HepG2 (cell line): ENCODE results near the gene CLEC16A. TPM values are rescaled to one million over a fixed set of nuclear protein-coding genes. Genes with fewer than 3 reads are reported as not detected.

Source experiments
- E2F2 ChIP-seq: sonication (generic); formaldehyde crosslinking; IDR thresholded peaks from 2 replicates; pipeline ENCODE4 v1.4.0; 2020; ENCODE audit warnings: missing genetic modification reagents, borderline replicate concordance
- FOXK2 ChIP-seq: fragments of 450-650 bp; IDR thresholded peaks from 2 replicates; pipeline ENCODE4 v1.6.1; 2016
- HOXA9 ChIP-seq: sonication (generic); formaldehyde crosslinking; IDR thresholded peaks from 2 replicates; pipeline ENCODE4 v1.8.1; 2022; ENCODE audit warnings: missing genetic modification reagents, mild to moderate bottlenecking, moderate library complexity, borderline replicate concordance
- MTA1 ChIP-seq: sonication (generic); formaldehyde crosslinking; IDR thresholded peaks from 2 replicates; pipeline ENCODE4 v1.4.0; 2020; ENCODE audit warnings: missing genetic modification reagents, mild to moderate bottlenecking, borderline replicate concordance
- MZF1 ChIP-seq: sonication (generic); formaldehyde crosslinking; IDR thresholded peaks from 2 replicates; pipeline ENCODE4 v1.8.1; 2023; ENCODE audit warnings: mild to moderate bottlenecking, missing genetic modification reagents, borderline replicate concordance
- NFIC ChIP-seq: IDR thresholded peaks from 2 replicates; pipeline ENCODE4 v1.6.1; 2012; ENCODE audit warnings: mild to moderate bottlenecking, low read length, inconsistent platforms
- NR1H2 ChIP-seq: sonication (generic); formaldehyde crosslinking; IDR thresholded peaks from 2 replicates; pipeline ENCODE4 v1.8.1; 2022; ENCODE audit warnings: low read depth, missing genetic modification reagents, borderline replicate concordance
- POLR2A ChIP-seq, 2 experiments: IDR thresholded peaks; 2 replicates each; pipeline ENCODE4 v1.6.1; 2011; ENCODE audit warnings: low read depth in 2 of 2, low read length in 2 of 2, mild to moderate bottlenecking in 1 of 2, moderate library complexity in 1 of 2; ENCODE audit not compliant: insufficient read depth in 1 of 2
- PRMT3 ChIP-seq: sonication (generic); formaldehyde crosslinking; IDR thresholded peaks from 2 replicates; pipeline ENCODE4 v1.8.1; 2022; ENCODE audit warnings: low read depth, mild to moderate bottlenecking, moderate library complexity, missing genetic modification reagents, borderline replicate concordance
- RXRB ChIP-seq: IDR thresholded peaks from 2 replicates; pipeline ENCODE4 v1.6.1; 2016; ENCODE audit warnings: borderline replicate concordance, missing genetic modification reagents, missing compliant biosample characterization
- XBP1 ChIP-seq: sonication (generic); formaldehyde crosslinking; IDR thresholded peaks from 2 replicates; pipeline ENCODE4 v1.5.0; 2020; ENCODE audit warnings: missing genetic modification reagents
- ZNF253 ChIP-seq: sonication (generic); formaldehyde crosslinking; IDR thresholded peaks from 2 replicates; pipeline ENCODE4 v1.8.0; 2022; ENCODE audit warnings: mild to moderate bottlenecking, missing genetic modification reagents, borderline replicate concordance
- ZNF326 ChIP-seq: sonication (generic); formaldehyde crosslinking; IDR thresholded peaks from 2 replicates; pipeline ENCODE4 v1.4.0; 2020; ENCODE audit warnings: missing genetic modification reagents, borderline replicate concordance
- ZNF496 ChIP-seq: sonication (generic); formaldehyde crosslinking; IDR thresholded peaks from 2 replicates; pipeline ENCODE4 v1.8.1; 2023; ENCODE audit warnings: mild to moderate bottlenecking, moderate library complexity, missing genetic modification reagents; ENCODE audit not compliant: insufficient replicate concordance
- ZNF503 ChIP-seq: sonication (generic); formaldehyde crosslinking; IDR thresholded peaks from 2 replicates; pipeline ENCODE4 v1.4.0; 2020; ENCODE audit warnings: missing genetic modification reagents
- ZNF572 ChIP-seq: sonication (generic); formaldehyde crosslinking; IDR thresholded peaks from 2 replicates; pipeline ENCODE4 v1.5.1; 2020; ENCODE audit warnings: mild to moderate bottlenecking, missing genetic modification reagents
- polyA plus RNA-seq, 8 experiments: library from polyadenylated mRNA; depleted of rRNA in 3 of 8; stranded (reverse) in 7 of 8; unstranded in 1 of 8; fragments of >200 nt; fragmentation: Illumina TruSeq in 4 of 8; extraction: Trizol in 4 of 8; gene quantifications; 2 replicates each; pipeline versions ENCODE4 v1.2.1 to v1.2.3, GENCODE V29; 2011 to 2016; ENCODE audit warnings: low read depth in 4 of 8, missing spikeins in 1 of 8, mixed read lengths in 1 of 8; ENCODE audit not compliant: insufficient read depth in 1 of 8
- total RNA-seq, 5 experiments: library from RNA; depleted of rRNA; stranded (reverse); fragments of >200 nt; fragmentation: Illumina TruSeq; extraction: Trizol; gene quantifications; 2 replicates each; pipeline ENCODE4 v1.2.3, GENCODE V29; 2016; ENCODE audit warnings: low read depth in 1 of 5
- TF ChIP-seq, protein P1 (sequence below): sonication (generic); formaldehyde crosslinking; IDR thresholded peaks from 2 replicates; pipeline ENCODE4 v1.4.0; 2020; ENCODE audit warnings: missing genetic modification reagents
- TF ChIP-seq, protein P2 (sequence below): sonication (generic); formaldehyde crosslinking; conservative IDR thresholded peaks from 2 replicates; pipeline ENCODE4 v1.8.0; 2022; ENCODE audit warnings: low read depth, missing genetic modification reagents
- TF ChIP-seq, protein P3 (sequence below): sonication (generic); formaldehyde crosslinking; IDR thresholded peaks from 2 replicates; pipeline ENCODE4 v1.5.0; 2020; ENCODE audit warnings: missing genetic modification reagents
- TF ChIP-seq, protein P4 (sequence below): sonication (generic); formaldehyde crosslinking; IDR thresholded peaks from 2 replicates; pipeline ENCODE4 v1.8.1; 2023; ENCODE audit warnings: mild to moderate bottlenecking, missing genetic modification reagents

CLEC16A gene
- total and polyA plus RNA-seq, 2 of the 13 experiments (the other 11 are each of a cell fraction or from before 2014, with no cell fraction given), result 8.5 to 10.3 TPM

GRCh38 chr16:10895053-10895946 is 49.1 kb upstream of the CLEC16A start (continued):
- TF ChIP-seq, protein P1, sequence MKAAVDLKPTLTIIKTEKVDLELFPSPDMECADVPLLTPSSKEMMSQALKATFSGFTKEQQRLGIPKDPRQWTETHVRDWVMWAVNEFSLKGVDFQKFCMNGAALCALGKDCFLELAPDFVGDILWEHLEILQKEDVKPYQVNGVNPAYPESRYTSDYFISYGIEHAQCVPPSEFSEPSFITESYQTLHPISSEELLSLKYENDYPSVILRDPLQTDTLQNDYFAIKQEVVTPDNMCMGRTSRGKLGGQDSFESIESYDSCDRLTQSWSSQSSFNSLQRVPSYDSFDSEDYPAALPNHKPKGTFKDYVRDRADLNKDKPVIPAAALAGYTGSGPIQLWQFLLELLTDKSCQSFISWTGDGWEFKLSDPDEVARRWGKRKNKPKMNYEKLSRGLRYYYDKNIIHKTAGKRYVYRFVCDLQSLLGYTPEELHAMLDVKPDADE (CRISPR knock-in tag), result 0 out of 2 replicates have a peak, but pooled peaks have one; percentile 63
- TF ChIP-seq ZNF572 (CRISPR knock-in tag), result no peak
- peak; percentile 94 for TF ChIP-seq XBP1 (CRISPR knock-in tag)
- TF ChIP-seq, protein P2, sequence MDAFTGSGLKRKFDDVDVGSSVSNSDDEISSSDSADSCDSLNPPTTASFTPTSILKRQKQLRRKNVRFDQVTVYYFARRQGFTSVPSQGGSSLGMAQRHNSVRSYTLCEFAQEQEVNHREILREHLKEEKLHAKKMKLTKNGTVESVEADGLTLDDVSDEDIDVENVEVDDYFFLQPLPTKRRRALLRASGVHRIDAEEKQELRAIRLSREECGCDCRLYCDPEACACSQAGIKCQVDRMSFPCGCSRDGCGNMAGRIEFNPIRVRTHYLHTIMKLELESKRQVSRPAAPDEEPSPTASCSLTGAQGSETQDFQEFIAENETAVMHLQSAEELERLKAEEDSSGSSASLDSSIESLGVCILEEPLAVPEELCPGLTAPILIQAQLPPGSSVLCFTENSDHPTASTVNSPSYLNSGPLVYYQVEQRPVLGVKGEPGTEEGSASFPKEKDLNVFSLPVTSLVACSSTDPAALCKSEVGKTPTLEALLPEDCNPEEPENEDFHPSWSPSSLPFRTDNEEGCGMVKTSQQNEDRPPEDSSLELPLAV (CRISPR knock-in tag), result peak; percentile 82; the same call in 1 of the 2 replicates
- no peak for TF ChIP-seq ZNF496 (CRISPR knock-in tag)
- no peak for TF ChIP-seq FOXK2
- peak; percentile 91; the same call in 1 of the 2 replicates for TF ChIP-seq E2F2 (CRISPR knock-in tag)
- no peak for TF ChIP-seq NR1H2
- peak; percentile 87; the same call in 1 of the 2 replicates for TF ChIP-seq PRMT3 (CRISPR knock-in tag)
- no peak for TF ChIP-seq ZNF503 (CRISPR knock-in tag)
- TF ChIP-seq HOXA9, result peak; percentile 90
- TF ChIP-seq NFIC, result no peak
- TF ChIP-seq POLR2A (IDR thresholded peaks at IDR 0.05; ENCODE audit: insufficient read depth in 1 of 2, low read depth in 2 of 2, low read length in 2 of 2), result no peak
- peak; percentile 74 for TF ChIP-seq RXRB (CRISPR knock-in tag)
- peak; percentile 45; the same call in 1 of the 2 replicates for TF ChIP-seq MTA1
- TF ChIP-seq MZF1 (CRISPR knock-in tag), result 0 out of 2 replicates have a peak, but pooled peaks have one; percentile 75
- TF ChIP-seq ZNF253 (CRISPR knock-in tag), result 0 out of 2 replicates have a peak, but pooled peaks have one; percentile 79
- TF ChIP-seq, protein P3, sequence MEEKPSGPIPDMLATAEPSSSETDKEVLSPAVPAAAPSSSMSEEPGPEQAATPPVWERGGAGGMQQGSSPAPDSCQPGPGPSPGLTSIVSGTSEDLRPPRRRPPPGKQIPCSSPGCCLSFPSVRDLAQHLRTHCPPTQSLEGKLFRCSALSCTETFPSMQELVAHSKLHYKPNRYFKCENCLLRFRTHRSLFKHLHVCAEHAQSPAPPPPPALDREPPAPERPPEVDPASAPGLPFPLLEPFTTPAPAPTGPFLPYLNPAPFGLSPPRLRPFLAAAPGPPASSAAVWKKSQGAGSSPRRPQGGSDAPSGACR (CRISPR knock-in tag), result no peak
- TF ChIP-seq, protein P4, sequence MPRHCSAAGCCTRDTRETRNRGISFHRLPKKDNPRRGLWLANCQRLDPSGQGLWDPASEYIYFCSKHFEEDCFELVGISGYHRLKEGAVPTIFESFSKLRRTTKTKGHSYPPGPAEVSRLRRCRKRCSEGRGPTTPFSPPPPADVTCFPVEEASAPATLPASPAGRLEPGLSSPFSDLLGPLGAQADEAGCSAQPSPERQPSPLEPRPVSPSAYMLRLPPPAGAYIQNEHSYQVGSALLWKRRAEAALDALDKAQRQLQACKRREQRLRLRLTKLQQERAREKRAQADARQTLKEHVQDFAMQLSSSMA, result peak; percentile 87; the same call in 1 of the 2 replicates
- no peak for TF ChIP-seq ZNF326
